HG03354 (cell line): ENCODE results near the gene STK32A.
"Not testable (repeated sequence)": the region's sequence is repeated elsewhere in the genome, so short reads cannot be mapped to it uniquely, and the experiment has no call there.

ENCODE experiments used
- ATAC-seq: cut with Tn5 transposase; IDR thresholded peaks from one replicate; pipeline ENCODE4 v1.9.1; 2021; ENCODE audit warnings: mild to moderate bottlenecking; ENCODE audit not compliant: unreplicated experiment, poor library complexity, severe bottlenecking

The STK32A gene

DNA sequence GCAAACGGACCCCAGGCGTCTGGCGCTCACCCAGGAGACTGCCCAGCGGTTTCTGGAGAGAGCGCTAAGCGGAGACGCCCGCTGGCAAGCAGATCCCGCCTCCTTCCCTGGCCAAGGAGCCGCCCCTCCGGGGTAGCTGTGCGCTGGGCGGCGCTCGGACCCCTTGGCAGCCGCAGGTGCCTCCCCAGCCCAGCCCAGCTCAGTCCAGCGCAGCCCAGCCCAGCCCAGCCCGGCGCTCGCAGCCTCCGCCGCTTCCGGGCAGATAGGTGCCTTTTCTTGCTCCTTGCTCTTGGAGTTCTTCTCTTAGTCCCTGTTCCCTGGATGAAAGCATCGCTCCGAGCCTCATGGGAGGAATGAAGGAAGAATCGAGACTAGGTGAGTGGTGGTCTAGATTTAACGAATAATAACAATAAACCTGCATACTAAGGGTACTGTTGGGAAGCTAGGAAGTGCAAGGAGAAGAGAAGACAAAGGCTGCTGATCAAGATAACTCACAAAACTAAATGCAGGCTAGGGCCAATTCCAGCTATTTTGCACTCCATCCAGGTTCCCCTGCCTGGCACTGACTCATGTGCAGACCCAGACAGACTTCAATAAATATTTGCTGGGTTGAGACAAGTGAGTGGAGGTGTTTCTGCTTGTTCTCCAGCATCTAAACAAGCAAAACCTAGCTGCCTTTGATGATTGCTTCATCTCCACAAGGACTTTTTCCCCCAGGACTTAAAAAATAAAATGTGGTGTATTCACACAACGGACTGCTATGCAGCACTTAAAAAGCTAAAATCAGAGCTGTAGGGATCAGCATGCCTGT is at the start of gene STK32A:
STK32A (plus strand) TSS at position 202 of the 811 bp plus-strand sequence. CDS start 4,609 bp downstream, outside the sequence.
- ATAC-seq = no peak

DNA sequence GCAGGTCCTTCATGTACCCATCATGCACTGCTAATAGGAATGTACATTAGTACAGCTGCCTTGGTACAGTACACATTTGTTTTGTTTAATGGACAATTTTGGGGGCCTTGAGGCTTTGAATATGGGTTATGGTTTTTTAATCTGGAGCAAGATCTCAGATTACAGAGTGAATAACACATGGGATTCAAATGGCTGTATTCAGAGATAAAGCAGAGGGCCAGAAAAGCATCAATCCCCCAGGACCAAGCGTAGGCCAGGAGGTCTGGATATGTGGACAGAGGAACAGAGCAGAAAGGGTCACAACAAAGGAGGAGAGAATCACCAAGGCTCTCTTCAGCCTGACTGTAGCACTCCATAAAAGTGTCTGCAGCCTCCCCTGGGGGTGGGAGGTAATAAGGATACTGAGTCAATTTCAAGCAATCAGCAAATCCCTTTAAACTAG is 47.7 kb upstream of the STK32A start:
- ATAC-seq = no peak

DNA sequence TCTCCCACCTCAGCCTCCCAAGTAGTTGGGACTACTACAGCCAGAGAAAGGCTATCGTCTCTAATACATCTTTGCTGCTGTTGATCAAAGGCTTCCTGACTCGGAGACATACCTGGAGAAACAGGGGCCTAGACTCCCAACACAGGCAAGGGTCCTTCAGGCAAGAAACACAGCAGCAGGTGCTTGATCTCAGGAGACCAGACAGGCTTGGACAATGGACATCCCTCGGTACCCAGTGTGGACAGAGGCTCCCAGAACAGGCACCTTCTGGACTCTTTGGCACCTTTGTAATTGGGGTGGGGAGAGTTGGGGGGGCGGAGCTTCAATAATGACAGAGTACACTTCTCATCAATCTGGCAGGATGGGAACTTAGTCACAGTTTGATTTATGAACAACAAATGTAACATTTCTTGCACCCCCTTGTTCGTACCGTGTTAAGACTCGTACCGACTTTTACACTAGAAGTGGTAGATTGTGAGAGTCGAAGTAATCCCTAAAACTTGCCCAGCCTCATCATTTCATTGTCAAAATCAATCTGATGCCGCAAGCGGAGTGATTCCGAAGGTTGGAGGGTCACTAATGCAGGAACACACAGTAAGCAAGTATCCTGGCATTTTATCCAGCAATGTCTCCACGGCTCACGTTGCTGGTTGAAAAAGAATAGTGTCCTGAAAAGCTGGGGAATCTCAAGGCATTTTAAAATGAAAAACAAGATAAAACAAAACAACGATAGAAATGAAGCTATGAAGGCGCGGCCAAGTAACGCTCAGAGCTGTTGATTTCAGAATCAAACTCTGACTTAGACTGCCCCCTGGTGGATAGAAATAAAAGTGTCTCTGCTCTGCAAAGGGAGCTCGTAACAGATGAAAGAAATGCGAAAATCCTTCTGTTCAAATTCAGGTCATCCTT is 46.4 kb upstream of the STK32A start:
- peak; percentile 77 for ATAC-seq

DNA sequence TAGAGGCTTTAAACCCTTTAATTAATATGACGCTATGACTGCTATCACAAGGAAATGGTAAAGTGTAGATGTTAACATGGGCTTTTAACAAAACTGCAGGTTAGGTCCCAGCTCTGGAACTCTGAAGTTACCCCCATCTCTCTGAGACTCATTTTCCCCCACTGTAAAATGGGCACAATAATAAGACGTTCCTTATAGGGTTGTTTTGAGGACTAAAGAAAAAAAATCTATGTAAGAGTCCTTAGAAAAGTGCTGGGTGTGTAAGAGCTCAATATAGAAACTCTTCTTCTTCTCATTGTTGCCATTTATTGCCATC is 45.8 kb upstream of the STK32A start:
- peak; percentile 10 for ATAC-seq

DNA sequence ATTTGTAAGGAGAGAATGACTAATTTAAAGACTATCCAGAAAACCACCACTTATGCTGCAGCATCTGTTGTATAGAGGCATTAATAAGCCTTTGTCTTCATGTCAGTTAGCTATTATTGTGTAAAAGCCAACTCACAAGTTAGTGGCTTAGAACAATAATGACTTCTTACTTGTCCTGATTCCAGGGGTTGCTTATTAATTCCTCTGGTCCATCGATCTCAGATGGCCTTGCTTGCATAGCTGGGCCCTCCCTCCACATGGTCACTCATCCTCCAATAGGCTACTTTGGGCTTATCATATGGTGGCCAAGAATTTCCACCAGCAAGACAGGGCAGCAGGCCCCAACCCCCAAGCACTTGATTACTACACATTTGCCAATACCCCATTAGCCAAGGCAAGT is 44.5 kb upstream of the STK32A start:
- ATAC-seq = peak; percentile 87

DNA sequence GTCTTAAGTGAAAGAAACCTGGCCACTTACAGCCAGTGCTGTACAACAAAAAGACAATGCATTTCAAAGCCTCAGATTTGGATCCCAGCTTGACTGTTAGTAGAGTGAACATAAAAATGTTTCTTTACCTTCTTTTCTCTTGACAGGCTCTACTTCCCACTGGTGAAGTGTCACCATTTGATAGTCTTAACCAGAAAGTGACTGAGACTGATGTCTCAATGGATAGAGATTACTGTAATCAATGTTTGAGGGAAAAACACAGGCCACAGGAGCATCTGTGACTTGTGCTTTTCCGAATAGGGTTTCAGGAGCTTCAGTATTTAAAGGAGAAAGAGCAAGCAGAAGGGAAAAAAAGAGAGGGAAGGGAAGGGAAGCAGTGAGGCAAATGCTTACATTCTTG is 41.7 kb upstream of the STK32A start:
- no peak for ATAC-seq

DNA sequence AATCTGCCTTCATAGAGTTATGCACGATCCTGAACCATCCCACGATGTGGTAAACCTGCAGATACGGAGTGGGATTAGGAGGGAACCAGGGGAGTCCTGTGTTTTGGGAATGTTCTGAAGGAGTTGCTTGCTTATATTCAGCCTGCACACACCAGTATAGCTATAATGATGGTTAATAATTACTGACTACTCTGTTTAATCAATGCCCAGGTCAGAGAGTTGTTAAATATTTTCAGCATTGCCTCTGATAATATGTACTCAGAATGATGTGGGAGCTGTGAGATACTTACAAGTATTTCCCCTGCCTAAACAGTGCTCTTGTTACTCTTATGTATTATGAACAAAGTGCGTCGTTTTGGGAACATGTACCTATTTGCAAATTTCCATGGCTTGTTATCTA is 34.8 kb upstream of the STK32A start:
- ATAC-seq = no peak

DNA sequence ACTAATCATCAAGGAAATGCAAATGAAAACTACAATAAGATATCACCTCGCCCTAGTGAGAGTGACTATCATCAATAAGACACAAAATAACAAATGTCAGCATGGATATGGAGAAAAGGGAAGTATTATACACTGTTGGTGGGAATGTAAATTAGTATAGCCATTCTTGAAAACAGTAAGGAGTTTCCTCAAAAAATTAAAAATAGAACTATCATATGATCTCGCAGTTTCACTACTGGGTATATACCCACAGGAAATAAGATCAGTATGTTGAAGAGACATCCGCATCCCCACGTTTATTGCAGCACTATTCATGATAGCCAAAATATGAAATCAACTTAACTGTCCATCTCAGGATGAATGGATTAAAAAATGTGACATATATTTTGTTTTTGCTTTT is 31.6 kb upstream of the STK32A start:
- ATAC-seq = no peak

DNA sequence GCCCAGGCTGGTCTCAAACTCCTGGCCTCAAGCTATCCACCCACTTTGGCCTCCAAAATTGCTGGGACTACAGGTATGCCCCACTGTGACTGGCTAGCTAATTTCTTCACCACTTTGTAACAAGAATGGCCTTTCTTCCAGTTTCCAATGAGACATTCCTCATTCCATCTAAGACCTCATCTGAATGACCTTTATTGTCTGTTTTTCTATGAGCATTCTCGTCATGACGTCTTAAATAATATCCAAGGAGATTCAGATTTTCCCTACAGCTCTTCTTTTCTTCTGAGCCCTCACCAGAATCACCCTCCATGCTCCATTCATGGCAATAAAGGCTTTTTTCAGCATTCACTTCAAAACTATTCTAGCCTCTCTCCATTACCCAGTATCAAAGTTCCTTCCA is 30.2 kb upstream of the STK32A start:
- no peak for ATAC-seq

DNA sequence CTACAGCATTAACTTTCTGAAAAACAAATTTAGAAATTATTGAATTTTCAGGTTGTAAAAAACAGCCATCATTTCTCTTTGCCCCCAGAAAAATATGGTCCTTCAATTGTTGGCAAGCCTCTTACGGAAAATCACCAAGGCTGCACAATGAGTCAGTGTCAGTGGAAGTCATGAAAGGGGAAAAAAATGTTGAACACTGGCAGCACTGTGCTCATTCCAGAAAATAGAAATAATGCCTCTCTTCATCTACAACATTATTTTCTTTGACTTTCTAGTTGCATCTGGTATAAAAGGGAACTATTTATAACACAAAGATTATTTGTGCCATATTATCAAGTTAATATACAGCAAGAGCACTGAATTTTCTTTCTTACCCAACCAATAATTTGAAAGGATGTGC is 26.7 kb upstream of the STK32A start:
- no peak for ATAC-seq

DNA sequence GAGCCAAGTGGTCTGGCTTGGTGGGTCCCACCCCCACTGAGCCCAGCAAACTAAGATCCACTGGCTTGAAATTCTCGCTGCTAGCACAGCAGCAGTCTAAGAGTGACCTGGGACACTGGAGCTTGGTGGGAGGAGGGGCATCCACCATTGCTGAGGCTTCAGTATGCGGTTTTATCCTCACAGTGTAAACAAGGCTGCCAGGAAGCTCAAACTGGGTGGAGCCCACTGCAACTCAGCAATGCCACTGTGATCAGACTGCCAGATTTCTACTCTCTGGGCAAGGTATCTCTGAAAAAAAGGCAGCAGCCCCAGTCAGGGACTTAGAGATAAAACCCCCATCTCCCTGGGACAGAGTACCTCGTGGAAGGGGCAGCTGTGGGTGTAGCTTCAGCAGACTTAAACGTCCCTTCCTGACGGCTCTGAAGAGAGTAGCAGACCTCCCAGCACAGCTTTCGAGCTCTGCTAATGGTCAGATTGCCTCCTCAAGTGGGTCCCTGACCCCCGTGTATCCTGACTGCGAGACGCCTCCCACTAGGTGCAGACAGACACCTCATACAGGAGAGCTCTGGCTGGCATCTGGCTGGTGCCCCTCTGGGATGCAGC is 18.2 kb upstream of the STK32A start:
- ATAC-seq = no peak

DNA sequence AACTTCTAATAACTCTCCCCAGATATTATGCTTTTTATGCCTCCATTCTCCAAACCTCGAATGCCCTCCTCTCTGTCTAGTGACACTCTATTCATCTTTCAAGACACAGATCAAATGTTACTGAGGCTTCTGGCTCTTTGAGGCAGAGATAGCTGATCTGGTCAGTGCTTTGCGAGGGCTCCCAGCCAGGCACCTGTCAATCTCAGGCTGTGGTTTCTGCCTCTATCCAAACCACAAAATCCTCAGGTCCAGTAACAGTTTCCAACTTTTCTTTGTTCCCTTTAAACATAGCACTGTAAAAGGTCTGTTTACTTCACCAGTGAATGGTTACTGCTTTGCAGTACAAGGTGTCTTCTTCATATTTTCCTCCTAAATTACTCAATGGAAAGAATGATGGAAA is 11.5 kb upstream of the STK32A start:
- ATAC-seq = no peak

DNA sequence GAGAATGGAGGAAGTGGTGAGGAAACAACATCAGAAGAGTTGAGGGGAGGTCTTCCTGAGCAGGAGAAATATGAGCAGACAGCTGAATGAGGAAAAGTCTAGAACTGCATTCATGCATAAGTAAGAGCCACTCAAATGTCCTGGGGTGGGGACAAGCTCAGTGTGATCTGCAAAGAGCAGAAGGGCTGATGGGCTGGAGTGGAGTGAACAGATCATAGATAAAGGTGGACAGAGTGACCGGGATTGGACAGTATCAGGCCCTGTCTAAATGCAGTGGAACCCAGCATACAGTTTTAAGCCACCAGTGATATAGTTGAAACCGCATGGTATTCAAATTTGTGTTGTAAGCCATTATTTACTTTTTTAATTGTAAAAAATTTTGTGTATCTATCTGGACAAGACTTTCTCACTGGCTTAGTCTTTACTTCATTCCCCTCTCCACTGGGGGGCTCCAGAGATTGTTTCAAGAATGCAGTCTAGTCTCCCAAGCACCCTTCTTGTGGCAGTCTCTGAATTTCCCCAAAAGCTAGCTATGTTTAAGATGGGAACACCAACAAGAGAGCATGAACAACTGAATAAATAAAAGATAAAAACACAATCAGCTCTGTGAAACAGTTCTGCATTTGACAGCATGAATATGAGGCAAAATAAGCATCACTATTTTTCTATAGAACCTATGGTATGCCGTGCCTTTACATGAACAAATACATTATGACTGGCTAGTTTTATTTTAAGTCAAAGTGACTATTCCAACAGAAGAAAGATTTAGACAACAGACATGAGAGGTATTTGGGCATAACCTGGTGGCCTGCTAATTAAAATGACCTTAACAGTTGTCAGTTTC is 10.7 kb upstream of the STK32A start:
- ATAC-seq = peak; percentile 75

DNA sequence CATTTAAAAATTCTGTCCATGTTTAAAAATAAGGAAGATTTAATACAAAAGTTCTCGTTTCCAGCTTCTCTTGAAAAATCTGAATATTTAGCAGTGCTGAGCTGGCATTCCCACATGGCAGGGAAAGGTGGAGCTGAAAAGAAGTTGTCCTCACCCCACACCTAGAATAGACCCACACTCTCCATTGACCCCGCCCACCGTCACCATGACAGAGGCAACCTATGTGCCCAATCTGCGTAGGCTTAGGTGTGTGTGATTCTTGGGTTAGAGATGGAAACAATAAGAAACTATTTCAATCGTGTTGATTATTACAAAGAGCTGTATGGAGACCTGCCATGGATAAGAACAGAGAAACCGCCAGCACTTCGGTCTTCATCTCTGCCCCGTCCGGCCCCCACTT is 8.9 kb upstream of the STK32A start:
- no peak for ATAC-seq

DNA sequence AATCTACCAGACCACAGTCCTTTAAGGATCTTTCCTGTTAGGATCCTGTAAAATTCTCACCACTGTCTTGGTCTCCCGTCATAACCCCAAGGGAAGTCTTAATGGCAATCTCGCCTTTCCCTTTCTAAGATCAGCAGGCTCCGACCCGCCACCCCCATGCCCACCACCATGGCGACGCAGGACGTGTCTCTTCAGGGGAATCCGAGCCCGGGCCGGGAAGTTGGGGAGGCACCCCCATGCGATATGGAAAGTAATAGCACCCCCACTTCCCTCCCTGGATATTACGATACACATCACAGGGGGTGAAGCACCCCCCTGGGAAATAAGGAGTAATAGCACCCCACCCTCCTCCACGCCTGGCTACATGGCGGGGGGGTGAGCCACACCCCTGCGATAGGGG is 8.3 kb upstream of the STK32A start:
- ATAC-seq = no peak

DNA sequence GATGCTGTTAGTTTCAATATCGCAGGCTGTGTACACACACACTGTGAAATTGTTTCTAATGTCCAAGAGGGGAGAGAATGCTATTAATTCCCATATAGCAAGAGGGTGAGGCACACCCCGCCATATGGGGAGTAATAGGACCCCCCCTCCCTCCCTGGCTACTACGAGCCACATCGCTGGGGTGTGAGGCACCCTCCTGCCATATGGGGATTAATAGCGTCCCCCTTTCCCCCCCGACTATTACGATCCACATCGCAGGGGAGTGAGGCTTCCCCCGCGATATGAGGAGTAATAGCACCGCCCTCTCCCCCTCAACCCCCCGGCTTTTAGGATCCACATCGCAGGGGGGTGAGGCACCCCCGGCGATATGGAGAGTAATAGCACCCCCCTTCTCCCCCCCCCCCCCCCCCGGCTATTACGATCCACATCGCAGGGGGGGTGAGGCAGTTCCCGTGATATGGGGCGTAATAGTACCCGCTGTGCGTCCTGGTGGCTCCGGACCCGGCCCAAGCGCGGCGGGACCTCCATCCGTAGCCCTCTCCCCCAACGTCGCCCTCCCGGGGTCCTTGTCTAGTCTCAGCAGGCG is 494 bp upstream of the STK32A start:
- ATAC-seq = no peak

DNA sequence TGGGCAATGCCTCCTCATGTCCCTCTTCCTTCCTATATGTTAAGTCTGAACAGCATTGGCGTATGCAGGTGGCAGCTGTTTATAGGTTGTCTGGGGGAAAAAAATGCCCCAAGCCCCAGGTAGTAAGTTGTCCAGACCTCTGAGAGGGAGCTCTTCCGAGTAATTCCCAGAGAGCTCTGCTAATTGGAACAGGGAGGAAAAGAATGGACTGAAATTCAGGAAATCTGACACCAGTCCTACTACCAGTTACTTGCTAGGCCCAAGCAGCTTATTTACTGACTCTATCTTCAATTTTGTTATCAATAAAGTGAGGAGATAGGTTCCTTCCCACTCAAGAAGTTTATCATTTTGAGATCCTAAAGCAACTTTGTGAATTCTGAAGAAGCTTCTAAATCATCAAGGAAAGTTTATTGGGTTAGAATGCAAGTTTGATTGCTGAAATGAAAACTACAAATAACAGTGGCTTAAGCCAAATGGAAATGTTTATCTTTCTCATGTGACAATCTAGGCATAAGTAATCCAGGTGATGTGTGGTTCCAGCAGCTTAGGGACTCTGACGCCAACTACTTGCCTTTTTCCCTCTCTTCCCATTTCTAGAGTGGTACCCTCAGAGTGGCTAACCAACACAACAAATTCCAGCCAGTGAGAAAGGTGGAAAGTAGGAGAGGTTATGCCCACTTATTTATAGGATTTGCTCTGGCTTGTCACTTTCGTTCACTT is 5.6 kb downstream of the STK32A start:
- ATAC-seq = no peak

DNA sequence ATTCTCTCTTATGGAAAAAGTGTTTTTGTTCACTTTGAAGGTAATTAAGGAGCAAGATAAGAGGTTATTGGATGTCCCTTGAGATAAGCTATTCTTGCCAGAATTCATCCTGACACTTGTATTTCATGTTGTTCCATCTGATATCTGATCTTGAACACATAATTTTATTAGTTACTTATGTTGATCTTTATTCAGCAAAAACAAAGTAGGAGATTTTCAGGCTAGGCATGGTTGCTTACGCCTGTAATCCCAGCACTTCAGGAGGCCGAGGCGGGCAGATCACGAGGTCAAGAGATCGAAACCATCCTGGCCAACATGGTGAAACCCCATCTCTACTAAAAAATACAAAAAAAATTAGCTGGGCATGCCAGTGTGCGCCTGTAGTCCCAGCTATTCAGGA is 8.4 kb downstream of the STK32A start:
- ATAC-seq = not testable (repeated sequence)
